Measurements from ENCODE around the gene SPAG7.

SPAG7 gene

DNA sequence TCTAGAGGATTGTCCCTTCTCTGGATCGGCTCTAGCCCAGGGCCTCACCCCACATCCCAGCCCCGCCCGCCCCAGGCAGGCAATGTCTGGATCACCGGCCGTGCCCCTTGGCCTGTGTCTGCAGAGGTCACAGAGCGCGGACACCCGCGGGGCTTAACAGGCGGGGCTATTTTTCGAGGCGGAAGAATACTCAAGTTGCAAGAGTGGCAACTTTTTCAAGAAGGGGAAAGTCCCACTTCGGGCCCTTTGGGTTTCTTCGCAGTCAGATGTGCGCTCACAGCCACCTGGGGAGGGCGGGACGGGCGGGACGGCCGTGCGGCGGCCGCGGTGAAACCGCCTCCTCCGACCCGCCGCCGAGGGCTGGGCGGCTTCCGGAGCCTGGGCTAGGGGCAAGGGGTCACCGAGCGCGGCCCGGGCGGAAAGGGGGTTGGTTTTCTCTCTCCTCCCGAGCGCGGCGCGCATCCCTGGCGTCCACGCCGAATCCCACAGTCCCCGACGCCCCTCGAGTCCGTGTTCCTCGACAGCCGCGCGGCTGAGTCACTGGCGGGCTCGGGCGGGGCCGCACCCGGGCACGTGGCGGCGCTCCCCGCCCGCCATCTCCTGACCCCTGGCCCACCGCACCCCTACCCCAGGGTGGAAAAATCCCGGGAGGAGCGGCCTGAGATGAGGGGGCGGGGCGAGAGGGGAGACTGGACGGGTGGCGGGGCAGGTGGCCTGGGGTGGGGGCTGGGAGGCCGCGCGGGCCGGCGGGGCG is 18.1 kb downstream of the SPAG7 start:
- no peak for DNase-seq

DNA sequence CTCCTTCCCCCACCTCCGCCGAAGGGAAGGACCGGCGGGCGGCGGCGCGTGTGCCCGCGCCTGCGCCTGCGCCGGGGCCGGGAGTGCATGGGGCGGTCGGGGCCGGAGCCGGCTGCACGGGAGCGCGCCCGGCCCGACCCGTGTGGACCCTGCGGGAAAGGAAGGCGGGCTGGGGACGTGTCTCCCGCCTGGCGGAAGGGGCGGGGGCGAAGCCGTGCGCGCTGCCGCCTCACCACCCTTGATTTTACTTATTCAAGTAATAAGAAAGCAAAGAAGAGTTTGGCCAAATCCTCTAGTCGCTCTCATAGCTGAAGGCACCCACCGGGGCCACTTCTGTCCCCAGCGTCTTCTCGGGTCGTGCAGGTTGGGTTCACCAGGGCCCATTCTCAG is 18.7 kb downstream of the SPAG7 start:
- DNase-seq: peak; percentile 53

DNA sequence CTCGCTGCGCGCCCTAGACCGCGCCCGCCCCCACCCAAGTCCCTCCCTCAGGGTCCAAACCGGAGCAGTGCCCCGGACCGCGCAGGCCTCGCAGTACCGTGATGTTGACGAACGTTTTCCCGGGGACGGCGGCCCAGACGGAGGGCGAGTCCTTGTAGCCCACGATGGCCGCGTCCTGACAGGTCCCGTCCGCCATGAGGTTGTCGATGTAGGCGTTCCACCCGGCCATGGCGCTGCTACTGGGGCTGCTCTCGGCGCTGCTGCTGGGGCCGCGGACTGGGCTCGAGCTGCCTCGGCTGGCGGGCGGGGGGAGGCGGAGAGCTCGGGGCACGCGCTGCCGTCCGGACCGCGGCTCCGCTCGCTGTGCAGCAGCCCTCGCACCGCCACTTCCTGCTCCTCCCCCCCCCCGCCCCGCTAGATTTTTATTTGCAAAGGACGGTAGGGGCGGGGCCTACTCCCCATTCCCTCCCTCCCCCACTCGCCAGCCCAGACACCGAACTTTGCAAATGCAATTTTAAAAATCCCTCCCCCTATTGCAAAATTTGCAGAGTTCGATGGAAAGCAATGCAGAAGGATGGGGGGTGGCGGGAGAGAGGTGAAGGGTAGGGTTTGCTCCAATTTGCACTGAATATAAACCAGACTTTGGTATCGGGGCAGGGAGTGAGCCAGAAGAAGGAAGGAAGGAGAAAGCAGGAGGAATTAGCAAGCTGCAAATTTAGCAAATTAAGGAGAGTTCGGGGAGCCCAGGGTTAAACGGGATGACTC is 19.3 kb downstream of the SPAG7 start, which contains the start of gene PFN1:
Gene PFN1 (minus strand): TSS at position 365 of the 765 bp plus-strand sequence. CDS start 136 bp downstream, at position 229.
- peak; percentile 14 for DNase-seq

DNA sequence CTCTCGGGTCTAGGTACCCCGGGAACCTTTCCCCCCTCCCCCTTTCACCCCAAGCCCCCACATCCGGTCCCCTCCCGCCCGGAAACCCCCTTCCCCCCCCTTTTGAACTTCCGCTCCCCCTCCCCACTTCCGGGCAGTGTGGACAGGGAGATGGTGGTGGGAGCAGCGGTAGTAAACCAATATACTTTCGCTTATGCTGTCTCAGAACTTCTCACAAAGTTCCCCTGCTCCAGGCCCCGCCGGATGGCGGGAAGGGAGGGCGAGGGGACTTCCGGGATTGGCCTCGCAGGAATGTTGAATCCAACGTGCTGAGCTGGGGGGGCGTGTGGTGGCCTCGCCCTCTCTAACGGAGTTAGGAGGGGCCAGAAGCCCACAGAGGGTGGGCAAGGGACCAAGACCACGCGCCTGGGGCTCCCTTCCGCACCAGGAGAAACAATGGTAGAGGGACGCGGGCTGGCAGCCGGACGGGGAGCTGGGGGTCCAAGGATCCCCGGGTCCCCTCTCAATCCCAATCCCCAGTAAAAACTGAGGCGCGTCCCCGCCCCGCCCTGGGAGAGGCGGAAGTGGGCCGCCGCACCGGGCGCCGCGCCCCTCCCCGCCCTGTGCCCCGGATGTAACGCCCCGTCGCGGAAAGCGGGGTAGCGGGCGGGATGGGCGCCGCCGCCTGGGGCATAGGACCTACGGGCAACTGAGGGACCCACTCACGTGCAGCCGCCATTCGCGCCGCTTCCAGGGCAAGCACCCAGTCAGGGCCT is 20.0 kb downstream of the SPAG7 start:
- DNase-seq: no peak

DNA sequence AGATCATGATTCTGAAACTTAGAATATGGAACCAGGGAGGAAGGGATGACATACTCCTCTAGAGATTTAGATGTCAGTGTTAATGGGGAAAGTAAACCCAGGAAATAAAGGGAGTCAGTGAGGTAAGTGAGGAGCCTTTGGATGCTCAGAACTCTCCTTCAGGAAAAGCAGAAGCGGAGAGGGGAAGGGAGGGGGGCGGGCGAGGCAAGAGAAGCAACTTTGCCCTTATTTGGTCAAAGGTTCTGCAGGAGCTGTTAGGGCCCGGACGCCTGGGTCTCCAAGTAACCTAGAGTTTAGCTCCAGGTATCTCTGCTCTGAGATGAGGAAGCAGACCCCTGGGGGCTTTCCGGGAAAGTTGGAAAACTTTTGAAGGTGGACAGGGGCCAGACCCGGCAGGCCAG is 20.6 kb downstream of the SPAG7 start:
- no peak for DNase-seq

DNA sequence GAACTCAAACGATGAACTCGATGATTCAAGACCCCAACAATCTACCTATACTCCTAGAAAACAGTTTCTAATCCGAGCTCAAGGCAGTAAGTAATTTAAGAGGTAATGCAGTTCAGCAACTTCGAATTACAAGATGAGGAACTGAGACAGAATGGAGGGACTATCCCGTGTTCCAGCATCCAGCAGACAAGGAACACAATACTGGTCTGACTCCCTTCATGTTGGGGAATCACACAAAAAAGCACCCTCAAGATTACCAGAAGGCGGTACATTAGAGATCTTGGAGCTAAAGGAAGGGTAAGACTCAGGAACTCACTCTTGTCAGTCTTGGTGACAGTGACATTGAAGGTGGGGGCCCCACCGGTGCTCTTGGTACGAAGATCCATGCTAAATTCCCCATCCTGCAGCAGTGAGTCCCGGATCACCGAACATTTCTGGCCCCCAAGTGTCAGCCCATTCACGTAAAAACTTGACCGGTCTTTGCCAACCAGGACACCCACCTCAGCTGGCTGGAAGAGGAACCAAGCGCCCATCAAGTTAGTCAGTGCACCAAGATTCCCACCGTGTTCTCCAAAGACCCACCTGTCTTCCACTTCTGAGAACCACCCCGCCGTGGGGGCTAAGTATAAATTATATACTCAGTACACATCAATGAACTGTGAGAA is 21.2 kb downstream of the SPAG7 start:
- no peak for DNase-seq

DNA sequence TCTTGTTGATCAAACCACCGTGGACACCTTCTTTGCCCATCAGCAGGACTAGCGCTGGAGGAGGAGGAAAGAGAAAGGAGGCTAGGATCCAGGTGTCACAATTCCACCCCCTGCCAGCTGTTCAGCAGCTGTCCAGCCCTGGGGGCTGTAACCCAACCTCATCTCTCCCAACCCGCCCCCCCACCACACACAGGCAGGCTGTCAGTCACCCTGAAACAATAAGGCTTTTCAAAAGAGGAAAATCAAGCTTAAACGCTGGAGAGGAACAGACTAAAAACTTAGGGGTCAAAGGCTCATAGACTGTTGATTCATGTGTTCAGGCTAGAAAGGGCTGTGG is 21.7 kb downstream of the SPAG7 start:
- no peak for DNase-seq

DNA sequence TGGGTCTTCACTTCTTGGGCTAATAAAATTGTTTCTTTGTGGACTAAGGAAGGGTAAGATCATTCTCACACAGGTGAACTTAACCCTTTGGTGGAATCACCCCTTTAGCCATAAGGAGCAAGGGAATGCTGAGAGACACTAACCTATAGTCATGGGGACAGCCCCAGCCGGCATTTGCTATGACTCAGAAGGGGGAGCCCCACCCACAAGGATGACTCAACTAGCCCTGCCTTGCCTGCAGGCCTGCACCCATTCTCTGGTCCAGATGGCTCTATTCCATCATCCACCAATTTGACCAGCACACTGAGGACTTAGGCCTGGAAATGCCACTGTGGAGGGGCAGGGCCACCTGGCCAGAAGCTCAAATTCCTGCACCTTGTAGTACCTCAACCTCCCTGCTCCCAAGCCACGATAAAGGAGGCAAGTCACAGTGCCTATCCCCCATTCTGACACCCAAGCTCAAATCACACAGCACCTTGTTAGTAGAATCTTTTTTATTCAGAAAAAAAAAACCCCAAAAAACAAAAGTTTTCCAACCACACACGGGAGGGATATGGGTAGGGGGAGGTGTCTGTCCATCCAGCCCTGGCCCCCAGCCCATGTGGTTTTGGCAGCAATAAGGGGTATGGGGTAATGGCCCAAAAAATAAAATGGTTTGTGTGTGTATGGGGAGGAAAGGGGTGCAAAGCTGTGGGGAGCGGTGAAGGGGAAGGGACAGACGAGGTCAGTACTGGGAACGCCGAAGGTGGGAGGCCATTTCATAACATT is 22.3 kb downstream of the SPAG7 start:
- DNase-seq: no peak

DNA sequence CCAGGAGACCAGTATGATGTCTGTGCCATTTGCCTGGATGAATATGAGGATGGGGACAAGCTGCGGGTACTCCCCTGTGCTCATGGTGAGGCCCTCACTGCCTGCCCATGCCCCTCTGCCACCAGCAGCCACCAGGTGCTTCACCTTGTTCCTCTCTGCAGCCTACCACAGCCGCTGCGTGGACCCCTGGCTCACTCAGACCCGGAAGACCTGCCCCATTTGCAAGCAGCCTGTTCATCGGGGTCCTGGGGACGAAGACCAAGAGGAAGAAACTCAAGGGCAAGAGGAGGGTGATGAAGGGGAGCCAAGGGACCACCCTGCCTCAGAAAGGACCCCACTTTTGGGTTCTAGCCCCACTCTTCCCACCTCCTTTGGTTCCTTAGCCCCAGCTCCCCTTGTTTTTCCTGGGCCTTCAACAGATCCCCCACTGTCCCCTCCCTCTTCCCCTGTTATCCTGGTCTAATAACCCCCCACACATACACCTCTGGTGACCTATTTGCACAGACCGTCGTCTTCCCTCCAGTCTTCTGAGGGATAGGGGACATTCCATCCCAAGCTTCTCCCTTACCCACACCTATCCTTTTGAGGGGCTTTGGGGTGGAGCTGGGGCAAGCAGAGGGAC is 23.0 kb downstream of the SPAG7 start:
- DNase-seq: no peak

DNA sequence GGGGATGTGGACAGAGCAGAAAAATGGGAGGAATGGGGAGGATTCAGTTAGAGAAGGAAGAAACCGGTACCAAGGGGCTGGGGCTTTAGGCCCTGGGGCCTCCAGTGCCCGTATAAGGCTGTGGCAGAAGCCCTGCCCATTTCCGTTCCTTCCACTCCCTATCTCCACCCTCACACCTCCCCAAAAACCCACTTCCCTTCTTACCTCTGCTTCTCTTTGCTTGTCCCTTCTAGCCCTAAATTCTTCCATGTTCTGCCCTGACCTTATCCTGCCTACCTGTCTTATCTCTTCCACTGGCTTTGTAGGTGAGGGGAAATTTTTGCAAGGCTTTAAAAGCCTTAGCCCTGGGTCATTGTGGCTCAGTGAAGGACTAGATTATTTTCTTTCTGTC is 23.5 kb downstream of the SPAG7 start:
- DNase-seq: no peak

DNA sequence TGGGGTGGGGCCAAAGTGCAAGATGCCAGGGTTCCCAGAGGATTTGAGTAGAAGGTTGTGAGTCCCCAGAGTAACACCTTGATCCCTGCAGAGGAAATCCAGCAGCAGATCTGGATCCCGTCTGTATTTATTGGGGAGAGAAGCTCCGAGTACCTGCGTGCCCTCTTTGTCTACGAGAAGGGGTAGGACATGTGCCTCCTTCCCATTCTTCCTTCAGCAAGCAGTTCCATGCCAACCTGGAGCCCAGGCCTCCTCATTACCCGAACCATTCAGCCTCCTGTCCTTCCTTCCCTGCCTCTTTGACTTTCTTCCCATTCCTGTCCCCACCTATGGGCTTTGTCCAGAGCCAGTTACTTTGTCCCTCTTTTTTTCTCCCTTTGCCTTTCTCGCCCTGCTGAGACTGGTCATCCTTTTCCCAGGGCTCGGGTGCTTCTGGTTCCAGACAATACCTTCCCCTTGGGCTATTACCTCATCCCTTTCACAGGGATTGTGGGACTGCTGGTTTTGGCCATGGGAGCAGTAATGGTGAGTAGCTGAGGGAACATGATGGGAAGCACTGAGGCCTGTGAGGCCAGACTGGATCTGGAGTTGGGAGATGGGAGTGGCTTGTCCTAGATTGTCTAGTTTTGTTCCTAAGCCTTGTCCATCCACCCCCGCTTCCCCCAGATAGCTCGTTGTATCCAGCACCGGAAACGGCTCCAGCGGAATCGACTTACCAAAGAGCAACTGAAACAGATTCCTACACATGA is 24.7 kb downstream of the SPAG7 start:
- DNase-seq: no peak

DNA sequence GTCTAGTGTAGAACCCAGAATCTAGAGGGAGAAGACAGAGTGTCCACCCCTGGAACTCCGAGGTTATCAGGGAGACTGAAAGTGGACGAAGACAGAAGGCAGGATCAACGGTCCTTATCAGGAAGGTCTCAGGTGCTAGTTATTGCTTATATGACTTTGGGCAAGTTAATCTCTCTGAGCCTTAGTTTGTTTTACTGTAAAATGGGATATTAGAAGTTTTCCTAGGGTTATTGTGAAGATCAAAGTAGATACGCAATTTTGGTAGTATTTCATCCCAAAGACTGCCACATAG is 26.4 kb downstream of the SPAG7 start:
- no peak for DNase-seq

DNA sequence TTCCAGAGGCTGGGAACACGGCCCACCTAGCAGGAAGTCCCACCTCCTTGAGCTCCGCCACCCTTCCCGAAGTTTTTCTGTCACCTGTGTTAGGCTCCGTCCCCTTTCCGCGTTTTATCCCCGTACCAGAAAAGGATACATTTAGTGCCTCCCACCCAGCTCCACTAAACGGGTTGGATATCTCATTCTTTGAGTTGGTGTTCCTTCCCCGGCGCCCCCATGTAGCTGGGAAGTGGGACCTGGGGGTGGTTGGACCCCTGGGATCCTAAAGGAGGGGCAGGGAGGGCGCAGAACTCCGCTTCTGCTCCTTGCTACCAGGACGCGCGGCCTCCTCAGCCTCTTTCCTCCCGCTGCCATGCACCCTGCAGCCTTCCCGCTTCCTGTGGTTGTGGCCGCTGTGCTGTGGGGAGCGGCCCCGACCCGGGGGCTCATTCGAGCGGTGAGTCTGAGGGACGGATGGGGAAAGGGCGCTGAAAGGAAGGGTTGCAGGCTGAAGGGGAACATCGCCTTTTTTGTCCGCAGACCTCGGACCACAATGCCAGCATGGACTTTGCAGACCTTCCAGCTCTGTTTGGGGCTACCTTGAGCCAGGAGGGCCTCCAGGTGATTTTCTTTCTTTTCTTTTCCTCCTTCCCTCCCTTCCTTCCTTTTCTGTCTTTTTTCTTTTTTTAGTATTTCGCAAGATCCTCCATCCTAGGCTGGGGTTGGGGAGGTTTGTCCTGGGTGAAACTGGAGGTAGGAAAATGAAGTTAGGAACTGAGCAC is 26.9 kb downstream of the SPAG7 start:
- DNase-seq: no peak

DNA sequence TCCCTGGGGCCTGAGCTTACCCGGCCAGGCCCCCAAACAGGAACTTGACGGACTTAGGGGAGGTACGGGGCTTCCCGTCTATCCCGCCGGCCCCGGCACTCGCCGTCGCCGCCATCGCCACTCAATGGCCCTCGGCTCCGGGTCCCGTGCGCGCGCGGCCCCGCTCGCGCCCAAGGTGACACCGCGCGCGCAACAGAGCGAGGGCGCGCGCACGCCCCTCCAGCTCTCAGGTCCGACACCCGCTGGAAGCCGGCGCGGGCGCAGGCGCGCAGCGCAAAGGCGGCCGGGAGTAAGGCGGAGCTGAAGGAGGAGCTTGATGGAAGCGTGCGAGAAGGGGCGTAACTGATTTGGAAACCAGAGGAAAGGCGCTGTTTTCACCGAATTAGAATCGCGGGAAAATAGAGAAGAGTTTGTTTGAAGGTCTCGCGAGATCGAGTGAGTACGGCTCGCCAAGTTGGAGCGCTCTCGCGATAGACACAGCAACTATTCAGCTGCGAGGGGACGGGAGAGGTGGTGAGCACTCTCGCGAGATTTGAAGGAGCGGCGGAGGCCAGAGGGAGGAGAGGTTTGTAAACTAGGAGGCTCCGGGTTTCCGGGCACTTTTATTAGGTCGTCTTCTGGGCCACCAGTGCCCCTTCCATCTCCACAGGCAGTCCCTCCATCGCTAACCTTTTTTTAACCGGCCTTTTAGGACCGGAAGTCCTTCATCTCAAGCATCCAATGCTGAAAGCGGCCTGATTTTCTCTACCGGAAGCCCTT is 27.6 kb downstream of the SPAG7 start, which contains the start of the genes RNF167 and SLC25A11:
Gene RNF167 (plus strand): TSS at position 473 of the 759 bp plus-strand sequence. CDS start 642 bp downstream, outside the sequence.
Gene SLC25A11 (minus strand): TSS at position 251 of the 759 bp plus-strand sequence. CDS start 136 bp downstream, at position 115.
- peak; percentile 94 for DNase-seq

DNA sequence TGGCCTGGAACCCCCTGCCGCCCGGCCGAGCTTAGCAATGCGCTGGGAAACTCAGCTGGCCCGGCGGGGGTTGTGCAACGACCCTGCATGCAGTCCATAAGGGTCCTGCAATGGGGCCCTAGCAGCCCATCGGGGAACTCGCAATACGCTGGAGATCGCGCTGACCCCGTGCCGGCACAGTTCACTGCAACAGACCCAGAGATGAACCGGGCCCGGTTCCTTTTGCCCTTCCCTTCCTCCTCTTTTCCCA is 28.1 kb downstream of the SPAG7 start:
- DNase-seq: no peak

DNA sequence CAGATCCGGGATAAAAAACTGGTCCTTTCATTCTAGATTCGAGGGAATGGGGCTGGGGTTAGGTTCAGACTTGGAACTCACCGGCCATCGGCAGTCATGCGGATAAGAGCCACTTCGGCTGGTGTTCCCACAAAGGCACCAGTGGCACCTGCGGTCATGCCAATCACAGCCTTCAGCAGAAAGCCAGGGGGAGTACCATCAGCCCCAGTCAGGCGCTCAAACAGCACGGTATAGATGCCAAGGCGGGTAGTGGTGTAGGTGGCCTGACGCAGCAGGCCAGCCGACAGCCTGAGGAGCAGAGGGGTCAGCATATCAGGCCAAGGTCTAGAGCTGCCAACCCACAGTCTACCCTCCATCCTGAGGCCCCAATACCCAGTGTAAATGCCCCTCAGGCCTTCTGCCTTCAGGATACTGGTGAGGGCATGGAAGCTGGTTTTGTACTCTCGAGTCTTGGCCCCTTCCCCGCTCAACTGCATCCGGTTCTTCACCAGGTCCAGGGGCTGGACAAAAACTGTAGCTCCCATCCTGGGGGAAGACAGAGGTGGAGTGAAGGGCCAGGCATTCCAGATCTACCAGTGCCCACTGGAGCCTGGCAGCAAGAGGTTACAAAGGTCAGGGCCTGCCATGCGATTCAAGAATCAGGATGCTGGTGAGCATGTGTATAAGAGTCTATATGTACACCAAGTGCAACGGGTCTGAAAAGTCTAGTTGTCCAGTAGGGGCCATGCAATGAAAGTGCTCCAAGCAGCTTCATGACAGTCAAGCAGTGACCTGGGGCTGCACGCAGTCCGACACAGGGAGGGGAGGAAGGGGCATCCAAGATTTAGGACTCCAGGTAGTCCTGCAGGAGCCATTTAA is 28.7 kb downstream of the SPAG7 start:
- no peak for DNase-seq

DNA sequence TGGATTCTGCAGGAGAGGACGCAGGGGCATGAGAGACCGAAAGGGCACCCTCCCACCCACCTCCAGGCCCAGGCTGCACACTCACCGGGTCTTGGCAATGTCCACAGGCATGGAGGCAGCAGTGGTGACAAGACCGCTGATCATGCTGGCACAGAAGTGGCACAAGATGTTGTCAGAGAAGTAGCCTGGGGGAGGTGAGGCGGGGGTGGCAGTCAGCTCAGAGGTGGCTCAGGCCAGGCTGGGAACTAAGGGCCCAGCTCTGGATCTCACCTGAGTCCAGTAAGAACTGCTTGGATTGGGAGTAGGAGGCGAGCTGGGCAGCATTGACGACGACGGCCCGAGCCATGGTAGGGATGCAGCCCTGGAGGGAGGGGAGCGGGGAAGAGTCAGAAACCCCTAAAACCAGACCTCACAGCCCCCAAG is 29.5 kb downstream of the SPAG7 start:
- DNase-seq: no peak

DNA sequence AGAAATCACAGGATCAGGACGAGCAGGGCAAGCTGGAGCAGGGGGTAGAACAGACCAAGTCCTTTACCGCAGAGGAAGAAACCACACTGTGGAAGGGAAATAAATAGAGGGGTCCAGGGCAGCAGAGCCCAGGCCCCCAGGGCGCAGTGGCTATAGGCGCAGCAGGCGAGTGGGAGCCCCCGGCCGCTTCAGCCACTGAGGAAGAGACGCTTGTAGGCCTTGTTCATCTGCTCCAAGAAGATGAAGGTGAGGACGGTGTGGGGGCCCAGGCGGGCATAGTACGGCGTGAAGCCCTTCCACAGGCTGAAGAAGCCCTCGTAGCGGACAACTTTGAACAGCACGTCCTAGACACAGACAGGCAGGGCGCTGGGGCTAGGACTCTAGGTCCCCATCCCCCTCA is 30.1 kb downstream of the SPAG7 start:
- DNase-seq: no peak

DNA sequence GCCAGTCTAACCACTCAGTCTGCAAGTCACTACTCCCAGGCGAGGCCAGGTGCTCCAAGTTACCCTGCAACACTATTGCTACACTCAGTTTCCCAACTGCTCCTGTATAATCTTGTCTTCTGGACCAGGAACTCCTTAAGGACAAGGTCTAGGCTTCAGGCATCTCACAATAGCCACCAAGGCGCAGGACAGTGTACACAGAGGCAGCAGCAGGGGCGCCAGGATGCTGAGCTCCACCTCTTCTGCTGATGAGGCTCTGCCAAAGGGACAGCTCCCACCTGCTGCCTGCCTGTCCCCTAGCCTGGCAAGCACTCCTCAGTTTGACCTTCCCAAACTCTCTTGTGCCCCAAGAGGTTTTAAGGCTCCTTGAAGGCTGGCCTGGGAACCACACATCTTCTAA is 31.2 kb downstream of the SPAG7 start:
- DNase-seq: no peak
